ENCODE measurements around the gene CCNY.

CCNY gene

DNA sequence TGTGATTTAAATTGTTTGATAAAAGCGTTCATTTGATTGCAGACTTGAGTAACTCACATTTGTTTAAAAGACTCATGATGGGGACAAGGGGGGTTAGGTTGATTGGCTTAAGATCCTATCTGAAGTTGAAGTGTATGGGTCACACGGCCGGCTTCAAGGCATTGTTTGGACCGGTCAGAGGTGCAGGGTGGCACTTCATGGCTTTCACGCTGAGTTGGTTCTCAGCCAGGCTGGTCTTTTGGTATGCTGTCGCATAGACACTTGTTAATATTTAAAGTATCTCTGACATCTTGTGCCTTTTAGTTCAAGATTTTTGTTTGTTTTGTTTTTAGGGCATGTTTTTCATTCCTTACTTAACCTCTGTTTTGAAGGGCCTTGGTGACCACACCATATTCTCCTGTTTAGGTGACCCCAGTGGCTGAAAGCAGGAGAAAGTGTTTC is 58.1 kb downstream of the CCNY start:
- no peaks in the 10 kb centered on the region for H3K27me3 ChIP-seq (ENCODE audit: insufficient read depth, low read depth, severe bottlenecking)
- no peaks in the 10 kb centered on the region for H3K36me3 ChIP-seq
- TF ChIP-seq, protein P1, sequence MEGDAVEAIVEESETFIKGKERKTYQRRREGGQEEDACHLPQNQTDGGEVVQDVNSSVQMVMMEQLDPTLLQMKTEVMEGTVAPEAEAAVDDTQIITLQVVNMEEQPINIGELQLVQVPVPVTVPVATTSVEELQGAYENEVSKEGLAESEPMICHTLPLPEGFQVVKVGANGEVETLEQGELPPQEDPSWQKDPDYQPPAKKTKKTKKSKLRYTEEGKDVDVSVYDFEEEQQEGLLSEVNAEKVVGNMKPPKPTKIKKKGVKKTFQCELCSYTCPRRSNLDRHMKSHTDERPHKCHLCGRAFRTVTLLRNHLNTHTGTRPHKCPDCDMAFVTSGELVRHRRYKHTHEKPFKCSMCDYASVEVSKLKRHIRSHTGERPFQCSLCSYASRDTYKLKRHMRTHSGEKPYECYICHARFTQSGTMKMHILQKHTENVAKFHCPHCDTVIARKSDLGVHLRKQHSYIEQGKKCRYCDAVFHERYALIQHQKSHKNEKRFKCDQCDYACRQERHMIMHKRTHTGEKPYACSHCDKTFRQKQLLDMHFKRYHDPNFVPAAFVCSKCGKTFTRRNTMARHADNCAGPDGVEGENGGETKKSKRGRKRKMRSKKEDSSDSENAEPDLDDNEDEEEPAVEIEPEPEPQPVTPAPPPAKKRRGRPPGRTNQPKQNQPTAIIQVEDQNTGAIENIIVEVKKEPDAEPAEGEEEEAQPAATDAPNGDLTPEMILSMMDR (IDR thresholded peaks at IDR 0.05; ENCODE audit: low read depth, low read length), result no peak
- DNase-seq, result no peak
- no peak overlapping the region for H3K4me3 ChIP-seq (ENCODE audit: low read depth, low read length)
- no peaks in the 10 kb centered on the region for H3K9me3 ChIP-seq (ENCODE audit: severe bottlenecking)
- no peak overlapping the region for H3K27ac ChIP-seq

DNA sequence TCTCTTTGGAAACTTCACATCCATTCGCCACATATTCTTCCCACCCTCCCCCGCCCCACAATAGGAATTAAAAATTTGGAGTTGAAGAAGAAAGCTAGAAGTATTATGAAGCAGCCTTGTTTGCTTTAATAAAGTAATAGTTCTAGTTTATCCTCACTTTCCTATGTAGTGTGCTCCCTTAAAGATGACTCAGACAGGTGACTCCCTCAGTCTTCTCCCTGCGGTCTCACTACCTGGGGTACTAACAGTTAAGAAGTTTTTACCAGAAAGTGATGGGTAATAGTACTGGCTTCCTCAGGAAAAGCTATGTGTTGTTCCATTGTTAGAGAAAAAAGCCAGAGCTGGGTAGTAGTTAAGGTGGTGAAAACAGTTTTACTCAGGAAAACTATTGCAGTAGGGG is 58.6 kb downstream of the CCNY start:
- Histone ChIP-seq H3K4me3 (ENCODE audit: low read depth, low read length) (no peak overlapping the region), H3K27me3 (ENCODE audit: insufficient read depth, low read depth, severe bottlenecking) (no peaks in the 10 kb centered on the region), H3K9me3 (ENCODE audit: severe bottlenecking) (no peaks in the 10 kb centered on the region), H3K36me3 (no peaks in the 10 kb centered on the region), H3K27ac (no peak overlapping the region)
- DNase-seq, result no peak
- TF ChIP-seq, protein P1 (IDR thresholded peaks at IDR 0.05; ENCODE audit: low read depth, low read length), result no peak

DNA sequence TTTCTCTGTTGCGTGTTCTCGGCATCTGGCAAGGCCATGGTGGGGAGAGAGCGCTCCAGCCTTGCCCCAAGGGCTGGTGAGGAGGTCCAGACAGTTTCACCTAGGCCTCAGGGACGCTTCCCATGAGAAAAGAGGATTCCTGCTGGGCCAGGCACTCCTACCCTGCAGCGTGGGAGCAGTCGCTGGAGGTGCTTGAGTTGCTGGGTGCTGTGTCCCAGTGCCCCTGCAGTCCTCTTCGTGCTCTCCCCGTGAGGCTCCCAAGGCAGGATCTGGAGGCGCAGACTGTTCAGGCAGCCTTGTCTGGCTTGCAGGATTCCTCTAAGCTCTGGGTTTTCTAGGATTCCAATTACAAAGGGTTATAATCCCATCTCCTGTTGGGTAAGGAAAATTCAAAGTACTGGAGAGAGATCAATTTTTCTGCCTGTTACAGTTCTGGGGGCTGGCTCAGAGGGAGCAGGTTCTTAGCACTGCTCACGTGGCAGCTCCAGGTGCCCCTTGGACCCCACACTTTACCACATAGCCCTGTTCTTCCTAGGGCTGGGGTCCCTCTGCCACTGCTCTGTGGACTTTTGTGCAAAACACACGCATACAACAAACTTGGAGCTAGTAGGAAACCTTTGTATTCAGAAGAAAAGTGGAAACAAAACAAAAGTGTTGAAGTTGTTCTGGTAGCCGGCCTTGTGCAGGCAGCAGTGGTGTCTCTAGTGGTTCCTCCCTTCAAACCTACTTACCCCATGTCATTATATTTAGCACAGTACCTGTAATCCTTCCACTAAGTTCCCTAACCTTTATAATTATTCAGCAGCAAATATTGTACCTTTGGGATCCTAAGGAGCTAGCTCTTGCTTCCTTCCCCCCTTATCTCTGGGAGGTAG is 60.5 kb downstream of the CCNY start:
- Histone ChIP-seq H3K27me3 (ENCODE audit: insufficient read depth, low read depth, severe bottlenecking) (no peaks in the 10 kb centered on the region), H3K36me3 (no peaks in the 10 kb centered on the region), H3K4me3 (ENCODE audit: low read depth, low read length) (no peak overlapping the region), H3K27ac (peak overlapping the region; percentile 78), H3K9me3 (ENCODE audit: severe bottlenecking) (no peaks in the 10 kb centered on the region)
- peak; percentile 43 for DNase-seq
- TF ChIP-seq, protein P1 (IDR thresholded peaks at IDR 0.05; ENCODE audit: low read depth, low read length), result no peak

DNA sequence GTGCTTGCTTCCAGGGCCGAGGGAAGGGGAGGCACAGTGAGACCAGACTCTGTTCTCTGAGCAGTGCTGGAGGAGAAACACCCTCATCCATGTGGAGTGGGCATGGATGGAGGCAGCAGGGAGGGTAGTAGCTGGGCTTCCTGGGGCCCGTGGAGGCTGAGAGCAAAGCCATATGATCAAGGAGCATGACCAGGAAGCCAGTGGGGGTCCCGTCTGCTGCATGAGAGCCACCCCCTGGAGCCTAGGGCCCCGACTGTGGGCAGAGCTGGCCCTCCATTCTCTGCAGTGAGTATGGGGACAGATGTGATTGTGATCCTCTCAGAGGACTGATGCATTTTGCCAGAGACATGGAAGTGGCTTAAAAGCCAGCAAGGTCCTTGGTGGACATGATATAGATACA is 61.6 kb downstream of the CCNY start:
- no peak for DNase-seq
- TF ChIP-seq, protein P1 (IDR thresholded peaks at IDR 0.05; ENCODE audit: low read depth, low read length), result no peak
- Histone ChIP-seq H3K9me3 (ENCODE audit: severe bottlenecking) (no peaks in the 10 kb centered on the region), H3K27me3 (ENCODE audit: insufficient read depth, low read depth, severe bottlenecking) (no peaks in the 10 kb centered on the region), H3K4me3 (ENCODE audit: low read depth, low read length) (no peak overlapping the region), H3K36me3 (no peaks in the 10 kb centered on the region), H3K27ac (peak overlapping the region; percentile 78)

DNA sequence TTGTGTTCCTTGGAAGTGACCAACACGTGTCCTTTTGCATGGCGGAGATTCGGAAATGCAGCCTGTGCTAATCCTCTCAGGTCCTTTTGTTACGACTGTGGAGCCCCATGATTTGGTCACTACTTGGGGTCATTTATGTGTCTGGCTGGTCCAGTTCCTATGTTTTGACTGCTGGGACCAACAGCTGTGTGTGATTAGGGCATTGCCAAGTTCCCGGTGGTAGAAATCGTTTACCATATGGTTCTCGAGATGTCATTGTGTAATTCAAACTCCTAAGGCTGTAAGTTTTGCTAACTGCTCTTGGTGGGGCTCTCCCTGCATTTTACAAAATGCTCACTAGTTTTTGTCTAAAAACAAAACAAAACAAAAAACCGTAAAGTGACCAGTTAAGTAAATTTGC is 62.0 kb downstream of the CCNY start:
- H3K27me3 ChIP-seq (ENCODE audit: insufficient read depth, low read depth, severe bottlenecking), result no peaks in the 10 kb centered on the region
- H3K27ac ChIP-seq, result peak overlapping the region; percentile 78
- TF ChIP-seq, protein P1 (IDR thresholded peaks at IDR 0.05; ENCODE audit: low read depth, low read length), result no peak
- no peaks in the 10 kb centered on the region for H3K9me3 ChIP-seq (ENCODE audit: severe bottlenecking)
- H3K4me3 ChIP-seq (ENCODE audit: low read depth, low read length), result no peak overlapping the region
- DNase-seq, result no peak
- H3K36me3 ChIP-seq, result no peaks in the 10 kb centered on the region
